K562 (cell line): ENCODE data around the gene PCDH9.

ENCODE experiments used
- CTCF ChIP-seq, 3 experiments: IDR thresholded peaks in 2 of 3; conservative IDR thresholded peaks in 1 of 3; 2 replicates each; pipeline ENCODE4 v1.5.1; 2011 to 2012; ENCODE audit warnings: low read length in 3 of 3, mild to moderate bottlenecking in 3 of 3, control low read depth in 2 of 3, improper control_type of control experiment in 1 of 3, inconsistent platforms in 1 of 3, low read depth in 1 of 3, mixed read lengths in 1 of 3, moderate library complexity in 1 of 3; ENCODE audit not compliant: insufficient read depth in 2 of 3
- EP300 ChIP-seq: IDR thresholded peaks from 2 replicates; pipeline ENCODE4 v1.6.1; 2012; ENCODE audit warnings: low read length, improper control_type of control experiment
- MXI1 ChIP-seq: IDR thresholded peaks from 2 replicates; pipeline ENCODE4 v1.6.1; 2011; ENCODE audit warnings: low read depth, mild to moderate bottlenecking, improper control_type of control experiment, low read length
- POU5F1 ChIP-seq: fragments of 150-350 bp; IDR thresholded peaks from 2 replicates; pipeline ENCODE4 v1.6.1; 2014; ENCODE audit warnings: borderline replicate concordance, low read length, low read depth, mild to moderate bottlenecking; ENCODE audit not compliant: partially characterized antibody
- RBM17 ChIP-seq: fragments of 200-400 bp; formaldehyde crosslinking; IDR thresholded peaks from 2 replicates; pipeline ENCODE4 v1.6.1; 2017; ENCODE audit warnings: low read depth, mild to moderate bottlenecking, low read length, borderline replicate concordance
- ZFX ChIP-seq: sonication (generic); formaldehyde crosslinking; IDR thresholded peaks from 2 replicates; pipeline ENCODE4 v1.8.0; 2022; ENCODE audit warnings: mild to moderate bottlenecking, missing genetic modification reagents, moderate library complexity
- TF ChIP-seq, protein P1 (sequence below), 2 experiments: fragments of 450-650 bp; IDR thresholded peaks; 2 replicates each; pipeline ENCODE4 v1.6.1; 2016; ENCODE audit warnings: mild to moderate bottlenecking in 2 of 2, borderline replicate concordance in 1 of 2, low read depth in 1 of 2, moderate library complexity in 1 of 2
- TF ChIP-seq, protein P2 (sequence below), 2 experiments: IDR thresholded peaks; 2 replicates each; pipeline ENCODE4 v1.6.1; 2012; ENCODE audit warnings: improper control_type of control experiment in 2 of 2, low read depth in 2 of 2, low read length in 2 of 2, borderline replicate concordance in 1 of 2

GRCh38 chr13:66273011-66273410, 957.1 kb downstream of the PCDH9 start:
- no peak for TF ChIP-seq RBM17
- TF ChIP-seq POU5F1 = no peak
- no peak for TF ChIP-seq EP300
- TF ChIP-seq MXI1 = no peak
- TF ChIP-seq CTCF (IDR thresholded peaks at IDR 0.05 in 2 of 3, conservative IDR thresholded peaks at IDR 0.05 in 1 of 3; ENCODE audit: insufficient read depth in 2 of 3, low read depth in 1 of 3, low read length in 3 of 3) = no peak
- TF ChIP-seq, protein P1, sequence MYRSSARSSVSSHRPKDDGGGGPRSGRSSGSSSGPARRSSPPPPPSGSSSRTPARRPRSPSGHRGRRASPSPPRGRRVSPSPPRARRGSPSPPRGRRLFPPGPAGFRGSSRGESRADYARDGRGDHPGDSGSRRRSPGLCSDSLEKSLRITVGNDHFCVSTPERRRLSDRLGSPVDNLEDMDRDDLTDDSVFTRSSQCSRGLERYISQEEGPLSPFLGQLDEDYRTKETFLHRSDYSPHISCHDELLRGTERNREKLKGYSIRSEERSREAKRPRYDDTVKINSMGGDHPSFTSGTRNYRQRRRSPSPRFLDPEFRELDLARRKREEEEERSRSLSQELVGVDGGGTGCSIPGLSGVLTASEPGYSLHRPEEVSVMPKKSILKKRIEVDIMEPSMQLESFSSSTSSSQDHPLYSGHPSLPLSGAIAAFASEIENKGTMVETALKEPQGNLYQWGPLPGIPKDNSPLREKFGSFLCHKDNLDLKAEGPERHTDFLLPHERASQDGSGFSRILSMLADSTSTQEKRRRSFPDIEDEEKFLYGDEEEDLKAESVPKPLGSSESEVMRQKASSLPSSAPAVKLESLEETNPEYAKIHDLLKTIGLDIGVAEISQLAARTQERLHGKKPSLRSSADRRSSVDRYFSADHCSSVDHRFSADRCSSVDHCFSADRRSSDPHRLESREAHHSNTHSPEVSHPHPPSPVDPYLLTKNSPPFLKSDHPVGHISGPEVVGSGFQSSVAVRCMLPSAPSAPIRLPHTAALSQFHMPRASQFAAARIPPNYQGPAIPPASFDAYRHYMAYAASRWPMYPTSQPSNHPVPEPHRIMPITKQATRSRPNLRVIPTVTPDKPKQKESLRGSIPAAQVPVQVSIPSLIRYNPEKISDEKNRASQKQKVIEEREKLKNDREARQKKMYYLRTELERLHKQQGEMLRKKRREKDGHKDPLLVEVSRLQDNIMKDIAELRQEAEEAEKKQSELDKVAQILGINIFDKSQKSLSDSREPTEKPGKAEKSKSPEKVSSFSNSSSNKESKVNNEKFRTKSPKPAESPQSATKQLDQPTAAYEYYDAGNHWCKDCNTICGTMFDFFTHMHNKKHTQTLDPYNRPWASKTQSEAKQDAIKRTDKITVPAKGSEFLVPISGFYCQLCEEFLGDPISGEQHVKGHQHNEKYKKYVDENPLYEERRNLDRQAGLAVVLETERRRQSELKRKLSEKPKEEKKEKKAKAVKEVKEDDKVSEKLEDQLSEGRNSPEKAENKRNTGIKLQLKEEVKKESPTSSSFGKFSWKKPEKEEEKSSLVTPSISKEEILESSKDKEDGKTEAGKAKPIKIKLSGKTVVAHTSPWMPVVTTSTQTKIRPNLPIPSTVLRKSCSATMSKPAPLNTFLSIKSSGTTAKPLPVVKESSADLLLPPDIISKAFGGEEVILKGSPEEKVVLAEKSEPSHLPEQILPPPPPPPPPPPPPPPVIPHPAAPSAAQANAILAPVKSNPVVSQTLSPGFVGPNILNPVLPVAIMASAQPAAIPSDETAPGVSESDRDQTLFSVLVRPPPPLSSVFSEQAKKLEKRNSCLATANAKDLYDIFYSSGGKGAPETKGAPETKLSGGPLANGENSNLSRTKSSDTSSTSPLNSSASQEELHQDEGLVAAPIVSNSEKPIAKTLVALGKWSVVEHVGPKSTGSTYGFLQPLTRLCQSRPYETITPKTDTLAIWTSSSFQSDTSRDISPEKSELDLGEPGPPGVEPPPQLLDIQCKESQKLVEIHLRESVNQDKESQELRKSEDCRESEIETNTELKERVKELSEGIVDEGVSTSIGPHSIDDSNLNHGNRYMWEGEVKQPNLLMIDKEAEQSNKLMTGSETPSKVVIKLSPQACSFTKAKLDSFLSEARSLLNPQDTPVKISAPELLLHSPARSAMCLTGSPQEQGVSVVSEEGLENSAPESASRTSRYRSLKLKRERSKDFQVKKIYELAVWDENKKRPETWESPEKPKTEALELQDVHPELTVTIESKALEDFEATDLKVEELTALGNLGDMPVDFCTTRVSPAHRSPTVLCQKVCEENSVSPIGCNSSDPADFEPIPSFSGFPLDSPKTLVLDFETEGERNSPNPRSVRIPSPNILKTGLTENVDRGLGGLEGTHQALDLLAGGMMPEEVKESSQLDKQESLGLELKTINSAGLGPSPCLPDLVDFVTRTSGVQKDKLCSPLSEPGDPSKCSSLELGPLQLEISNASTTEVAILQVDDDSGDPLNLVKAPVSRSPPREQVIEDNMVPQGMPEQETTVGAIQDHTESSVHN (IDR thresholded peaks at IDR 0.05; ENCODE audit: borderline replicate concordance in 1 of 2, low read depth in 1 of 2) = no peak
- no peak for TF ChIP-seq ZFX (CRISPR knock-in tag)
- TF ChIP-seq, protein P2, sequence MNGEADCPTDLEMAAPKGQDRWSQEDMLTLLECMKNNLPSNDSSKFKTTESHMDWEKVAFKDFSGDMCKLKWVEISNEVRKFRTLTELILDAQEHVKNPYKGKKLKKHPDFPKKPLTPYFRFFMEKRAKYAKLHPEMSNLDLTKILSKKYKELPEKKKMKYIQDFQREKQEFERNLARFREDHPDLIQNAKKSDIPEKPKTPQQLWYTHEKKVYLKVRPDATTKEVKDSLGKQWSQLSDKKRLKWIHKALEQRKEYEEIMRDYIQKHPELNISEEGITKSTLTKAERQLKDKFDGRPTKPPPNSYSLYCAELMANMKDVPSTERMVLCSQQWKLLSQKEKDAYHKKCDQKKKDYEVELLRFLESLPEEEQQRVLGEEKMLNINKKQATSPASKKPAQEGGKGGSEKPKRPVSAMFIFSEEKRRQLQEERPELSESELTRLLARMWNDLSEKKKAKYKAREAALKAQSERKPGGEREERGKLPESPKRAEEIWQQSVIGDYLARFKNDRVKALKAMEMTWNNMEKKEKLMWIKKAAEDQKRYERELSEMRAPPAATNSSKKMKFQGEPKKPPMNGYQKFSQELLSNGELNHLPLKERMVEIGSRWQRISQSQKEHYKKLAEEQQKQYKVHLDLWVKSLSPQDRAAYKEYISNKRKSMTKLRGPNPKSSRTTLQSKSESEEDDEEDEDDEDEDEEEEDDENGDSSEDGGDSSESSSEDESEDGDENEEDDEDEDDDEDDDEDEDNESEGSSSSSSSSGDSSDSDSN (IDR thresholded peaks at IDR 0.05; ENCODE audit: borderline replicate concordance in 1 of 2, low read depth in 2 of 2, low read length in 2 of 2) = no peak
